AG10803 (cell line): ENCODE results near the gene IFNK.

Source experiments
- DNase-seq: peaks from one replicate; pipeline ENCODE4 v3.0.0; 2010; ENCODE audit warnings: low read depth
- H3K4me3 ChIP-seq: 2 replicates; pipeline ENCODE4 v1.5.1; 2011; ENCODE audit warnings: mild to moderate bottlenecking, low read length, control low read depth
- CTCF ChIP-seq: conservative IDR thresholded peaks from 2 replicates; pipeline ENCODE4 v1.5.1; 2011; ENCODE audit warnings: mild to moderate bottlenecking, low read length, control low read depth, inconsistent platforms

The IFNK gene

GRCh38 chr9:27523141-27523540 is 949 bp upstream of the IFNK start:
- no peak overlapping the region for H3K4me3 ChIP-seq
- DNase-seq = no peak
- TF ChIP-seq CTCF = no peak

GRCh38 chr9:27527702-27528075 is 3.6 kb downstream of the IFNK start:
- TF ChIP-seq CTCF = no peak
- DNase-seq = no peak
- H3K4me3 ChIP-seq = peak overlapping the region; percentile 66; the same call in 1 of the 2 replicates

GRCh38 chr9:27528076-27528885 is 4.2 kb downstream of the IFNK start:
- peak overlapping the region; percentile 66 for H3K4me3 ChIP-seq
- TF ChIP-seq CTCF = no peak
- DNase-seq = peak; percentile 46

GRCh38 chr9:27528886-27529315 is 4.8 kb downstream of the IFNK start:
- TF ChIP-seq CTCF = no peak
- peak overlapping the region; percentile 66 for H3K4me3 ChIP-seq
- no peak for DNase-seq

GRCh38 chr9:27529316-27530278 is 5.5 kb downstream of the IFNK start, which contains the start of gene MOB3B:
Gene MOB3B (minus strand): TSS chr9:27529814. CDS start chr9:27455550, 74,264 bp downstream.
- TF ChIP-seq CTCF = peak; percentile 67
- peak; percentile 60 for DNase-seq
- peak within 1 kb of the TSS; percentile 66 for H3K4me3 ChIP-seq

GRCh38 chr9:27530915-27531755 is 7.0 kb downstream of the IFNK start:
- no peak overlapping the region for H3K4me3 ChIP-seq
- DNase-seq = no peak
- TF ChIP-seq CTCF = no peak
